Measurements from ENCODE around the gene ERMARD. TPM values are rescaled to one million over a fixed set of nuclear protein-coding genes. Genes with fewer than 3 reads are reported as not detected.

The ERMARD gene
- total RNA-seq, 3 donors from 2014 or later (not counting 1 experiment from before 2014, with no cell fraction given) = 33.9 to 42.2 (median 36.4) TPM

DNA sequence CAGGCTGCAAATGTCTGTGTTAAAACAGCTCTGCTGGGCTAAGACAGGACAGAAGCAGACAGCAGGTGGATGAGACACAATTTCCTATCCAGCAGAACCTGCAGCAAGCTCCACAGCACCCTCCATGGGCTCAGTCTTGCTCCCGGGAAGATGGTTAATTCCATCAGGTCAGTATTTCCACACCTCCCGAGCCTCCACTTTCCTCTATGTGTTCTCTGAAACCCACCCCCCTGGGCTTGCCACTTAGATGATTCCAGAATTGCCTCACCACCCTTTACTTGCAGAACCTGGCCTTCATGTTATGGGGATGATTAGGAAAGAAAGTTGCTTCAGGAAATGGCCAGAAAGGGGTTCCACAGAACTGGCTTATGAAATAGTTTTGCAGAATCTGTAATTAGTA, 43.8 kb downstream of the ERMARD start:
- intact Hi-C loops (cut with micrococcal nuclease) = no loop called here
- H3K36me3 Mint-ChIP-seq = no peaks in the 10 kb centered on the region
- DNase-seq (no peak), ATAC-seq (no peak)
- peaks cover 56 to 76% of the 10 kb centered on the region in 2 donors for H3K27me3 Mint-ChIP-seq (ENCODE audit: low read depth in 2 of 2)
- no peak overlapping the region for H3K27ac ChIP-seq (ENCODE audit: low read length)
- no peak overlapping the region for H3K4me3 Mint-ChIP-seq
- H3K36me3 ChIP-seq (ENCODE audit: control insufficient read depth, insufficient read depth, low read length) = no peaks in the 10 kb centered on the region
- no peak overlapping the region for H3K27ac Mint-ChIP-seq
- H3K27me3 ChIP-seq (ENCODE audit: control insufficient read depth, insufficient read depth, low read length) = peaks cover 14% of the 10 kb centered on the region
- peaks cover 7% of the 10 kb centered on the region for H3K4me1 ChIP-seq (ENCODE audit: control insufficient read depth, insufficient read depth, low read length)
- TF ChIP-seq, protein P1, sequence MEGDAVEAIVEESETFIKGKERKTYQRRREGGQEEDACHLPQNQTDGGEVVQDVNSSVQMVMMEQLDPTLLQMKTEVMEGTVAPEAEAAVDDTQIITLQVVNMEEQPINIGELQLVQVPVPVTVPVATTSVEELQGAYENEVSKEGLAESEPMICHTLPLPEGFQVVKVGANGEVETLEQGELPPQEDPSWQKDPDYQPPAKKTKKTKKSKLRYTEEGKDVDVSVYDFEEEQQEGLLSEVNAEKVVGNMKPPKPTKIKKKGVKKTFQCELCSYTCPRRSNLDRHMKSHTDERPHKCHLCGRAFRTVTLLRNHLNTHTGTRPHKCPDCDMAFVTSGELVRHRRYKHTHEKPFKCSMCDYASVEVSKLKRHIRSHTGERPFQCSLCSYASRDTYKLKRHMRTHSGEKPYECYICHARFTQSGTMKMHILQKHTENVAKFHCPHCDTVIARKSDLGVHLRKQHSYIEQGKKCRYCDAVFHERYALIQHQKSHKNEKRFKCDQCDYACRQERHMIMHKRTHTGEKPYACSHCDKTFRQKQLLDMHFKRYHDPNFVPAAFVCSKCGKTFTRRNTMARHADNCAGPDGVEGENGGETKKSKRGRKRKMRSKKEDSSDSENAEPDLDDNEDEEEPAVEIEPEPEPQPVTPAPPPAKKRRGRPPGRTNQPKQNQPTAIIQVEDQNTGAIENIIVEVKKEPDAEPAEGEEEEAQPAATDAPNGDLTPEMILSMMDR (IDR thresholded peaks at IDR 0.05) = no peak
- H3K9me3 ChIP-seq (ENCODE audit: control insufficient read depth, insufficient read depth, low read length) = no peaks in the 10 kb centered on the region
- H3K4me3 ChIP-seq (ENCODE audit: low read length) = no peak overlapping the region
- H3K9me3 Mint-ChIP-seq = no peaks in the 10 kb centered on the region
- H3K4me1 Mint-ChIP-seq = peaks cover 12% of the 10 kb centered on the region in 2 donors
- WGBS (ENCODE audit: insufficient coverage) = 75% methylated on average over 2 of the region's 2 CpGs

DNA sequence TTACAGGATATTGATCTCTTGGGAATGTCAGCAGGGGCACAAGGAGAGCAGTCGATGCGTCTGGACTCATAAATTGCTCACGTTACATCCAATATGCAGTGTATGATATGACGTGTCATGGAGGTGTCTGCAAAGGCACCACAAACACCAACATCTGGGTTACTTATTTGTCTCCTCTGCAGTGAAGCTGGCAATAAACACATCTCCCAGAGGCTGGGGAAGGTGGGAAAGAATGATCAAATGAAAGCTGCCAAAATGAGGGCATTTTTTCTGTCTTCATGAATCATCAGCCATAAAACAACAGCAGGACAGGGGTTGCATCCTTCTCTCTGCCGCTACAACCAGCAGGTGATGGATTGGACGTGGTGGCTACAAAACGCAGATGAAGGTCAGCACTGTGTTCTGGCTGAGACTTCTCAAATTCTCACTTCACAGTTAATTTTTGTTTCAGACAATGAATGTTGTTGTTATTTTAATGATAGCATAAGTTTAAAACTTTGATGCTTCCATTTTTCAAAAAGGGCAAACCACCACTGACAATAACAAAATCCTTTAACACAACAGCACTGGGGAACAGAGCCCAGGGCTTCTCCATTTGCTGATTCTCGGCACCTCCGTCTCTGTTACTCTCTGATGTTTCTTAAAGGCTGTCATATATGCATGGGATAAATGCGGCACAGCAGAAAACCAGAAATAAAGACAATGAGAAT, 47.5 kb downstream of the ERMARD start:
- no peak for DNase-seq
- H3K9me3 ChIP-seq (ENCODE audit: control insufficient read depth, insufficient read depth, low read length) = no peaks in the 10 kb centered on the region
- Mint-ChIP-seq H3K4me1 (peaks cover 14% of the 10 kb centered on the region in 2 donors), H3K9me3 (no peaks in the 10 kb centered on the region), H3K4me3 (no peak overlapping the region), H3K36me3 (no peaks in the 10 kb centered on the region), H3K27ac (no peak overlapping the region), H3K27me3 (ENCODE audit: low read depth in 2 of 2) (peaks cover 37 to 55% of the 10 kb centered on the region in 2 donors)
- H3K27ac ChIP-seq (ENCODE audit: low read length) = no peak overlapping the region
- no peak overlapping the region for H3K4me3 ChIP-seq (ENCODE audit: low read length)
- TF ChIP-seq, protein P1 (IDR thresholded peaks at IDR 0.05) = no peak
- no peaks in the 10 kb centered on the region for H3K36me3 ChIP-seq (ENCODE audit: control insufficient read depth, insufficient read depth, low read length)
- WGBS (ENCODE audit: insufficient coverage) = 94% methylated on average over 10 of the region's 10 CpGs
- intact Hi-C loops (cut with micrococcal nuclease) = no loop called here
- ATAC-seq = no peak
- H3K4me1 ChIP-seq (ENCODE audit: control insufficient read depth, insufficient read depth, low read length) = peaks cover 13% of the 10 kb centered on the region
- peaks cover 14% of the 10 kb centered on the region for H3K27me3 ChIP-seq (ENCODE audit: control insufficient read depth, insufficient read depth, low read length)

DNA sequence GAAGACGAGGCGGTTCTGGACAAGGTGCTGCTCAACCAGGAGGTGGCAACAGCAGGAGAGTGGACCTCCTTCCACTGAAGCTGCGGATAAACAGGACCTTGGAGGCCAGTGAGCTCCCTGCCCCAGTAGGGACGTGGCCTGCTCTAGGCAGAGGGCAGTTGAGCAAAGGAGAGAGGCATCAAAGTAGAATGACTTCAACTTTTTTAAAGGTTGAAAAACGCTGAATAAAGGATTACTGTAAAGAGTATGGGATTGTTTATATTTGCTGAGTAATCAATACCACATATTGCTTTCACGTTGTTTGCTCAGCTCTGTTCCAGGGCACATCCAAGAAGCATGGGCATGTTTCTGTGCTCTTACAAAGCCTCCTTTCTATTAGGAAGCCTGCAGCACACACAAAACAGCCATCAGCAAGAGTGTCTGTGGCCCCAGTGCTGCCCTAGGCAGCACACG, 48.1 kb downstream of the ERMARD start:
- no peaks in the 10 kb centered on the region for H3K9me3 Mint-ChIP-seq
- Histone ChIP-seq H3K4me3 (ENCODE audit: low read length) (no peak overlapping the region), H3K27me3 (ENCODE audit: control insufficient read depth, insufficient read depth, low read length) (peaks cover 14% of the 10 kb centered on the region), H3K9me3 (ENCODE audit: control insufficient read depth, insufficient read depth, low read length) (no peaks in the 10 kb centered on the region), H3K4me1 (ENCODE audit: control insufficient read depth, insufficient read depth, low read length) (peaks cover 19% of the 10 kb centered on the region), H3K36me3 (ENCODE audit: control insufficient read depth, insufficient read depth, low read length) (no peaks in the 10 kb centered on the region), H3K27ac (ENCODE audit: low read length) (no peak overlapping the region)
- H3K27me3 Mint-ChIP-seq (ENCODE audit: low read depth in 2 of 2) = peaks cover 38 to 60% of the 10 kb centered on the region in 2 donors
- H3K4me1 Mint-ChIP-seq = peaks cover 19 to 20% of the 10 kb centered on the region in 2 donors
- no peak for ATAC-seq
- no peaks in the 10 kb centered on the region for H3K36me3 Mint-ChIP-seq
- intact Hi-C loops (cut with micrococcal nuclease) = no loop called here
- H3K4me3 Mint-ChIP-seq = no peak overlapping the region
- TF ChIP-seq, protein P1 (IDR thresholded peaks at IDR 0.05) = no peak
- WGBS (ENCODE audit: insufficient coverage) = 91% methylated on average over 6 of the region's 7 CpGs
- H3K27ac Mint-ChIP-seq = no peak overlapping the region
- no peak for DNase-seq

Data from natural killer cell (primary cell).